ENCODE results near the gene AOAH. TPM values are rescaled to one million over a fixed set of nuclear protein-coding genes. Genes with fewer than 3 reads are reported as not detected.

The AOAH gene
- total and polyA plus RNA-seq, 2 donors (not counting 3 experiments of a cell fraction or from before 2014, with no cell fraction given): not detected

DNA sequence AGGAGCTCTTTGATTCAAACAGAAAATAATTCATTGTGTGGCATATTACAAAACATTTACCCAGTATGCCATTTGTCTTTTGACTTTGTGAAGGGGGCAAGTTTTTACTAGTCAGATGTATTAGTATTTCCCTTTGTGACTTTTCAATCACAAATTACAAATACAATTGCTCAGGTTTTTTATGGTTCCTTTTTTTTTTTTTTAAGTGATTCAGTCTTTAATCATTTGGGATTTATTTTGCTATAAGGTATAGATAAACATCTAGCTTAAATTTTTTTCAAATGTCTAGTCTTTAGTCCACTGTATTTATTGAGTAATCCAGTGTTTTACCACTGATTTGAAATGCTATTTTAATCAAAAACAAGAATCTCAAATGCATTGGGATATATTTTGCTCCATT lies 75.9 kb downstream of the AOAH start:
- no peaks in the 10 kb centered on the region for H3K9me1 ChIP-seq (replicated peaks; ENCODE audit: control insufficient read depth, extremely low read depth, insufficient read depth, low read length)
- H3K4me3 ChIP-seq (replicated peaks in 1 of 3; ENCODE audit: insufficient read depth in 1 of 3, low read depth in 1 of 3, low read length in 3 of 3): no peak overlapping the region
- ChIA-PET CTCF (interaction anchor here (1.4 to 1.9 kb wide), 2 partner anchors 22 to 161 kb away, joined by 5 to 8 read pairs; no protein-coding TSS in a partner anchor), POLR2A (no interaction called here)
- H3K4me2 ChIP-seq (ENCODE audit: insufficient read depth, low read length): no peak overlapping the region
- no peaks in the 10 kb centered on the region for H3K36me3 ChIP-seq (ENCODE audit: control insufficient read depth in 2 of 2, extremely low read depth in 1 of 2, insufficient read depth in 2 of 2, low read length in 2 of 2)
- H3K9ac ChIP-seq (replicated peaks; ENCODE audit: extremely low read depth, insufficient read depth, low read length): no peak overlapping the region
- FAIRE-seq: no peak
- no peaks in the 10 kb centered on the region for H3K79me2 ChIP-seq (ENCODE audit: control insufficient read depth, insufficient read depth, low read length)
- H2AFZ ChIP-seq (ENCODE audit: low read depth, low read length): no peak overlapping the region
- peaks cover 0 to 2% of the 10 kb centered on the region in 2 experiments for H3K27me3 ChIP-seq (ENCODE audit: control insufficient read depth in 2 of 2, insufficient read depth in 2 of 2, low read length in 2 of 2)
- H3K9me3 ChIP-seq (replicated peaks; ENCODE audit: control insufficient read depth, insufficient read depth, low read length): no peaks in the 10 kb centered on the region
- no peaks in the 10 kb centered on the region for H4K20me1 ChIP-seq (replicated peaks; ENCODE audit: control insufficient read depth, extremely low read depth, insufficient read depth, low read length)
- intact Hi-C loops (cut with micrococcal nuclease): no loop called here
- TF ChIP-seq MAX (IDR thresholded peaks at IDR 0.05; ENCODE audit: insufficient read depth, insufficient read length): no peak
- TF ChIP-seq CTCF (IDR thresholded peaks at IDR 0.05; ENCODE audit: extremely low read depth in 1 of 2, insufficient read depth in 1 of 2, low read depth in 1 of 2, low read length in 2 of 2): no peak
- TF ChIP-seq GATA2 (IDR thresholded peaks at IDR 0.05; ENCODE audit: insufficient read depth, insufficient read length, low read depth, low read length): no peak
- no peak for TF ChIP-seq EZH2 (IDR thresholded peaks at IDR 0.05; ENCODE audit: borderline replicate concordance, low read depth, low read length, severe bottlenecking)
- TF ChIP-seq MYC (IDR thresholded peaks at IDR 0.05; ENCODE audit: low read depth, low read length): no peak
- no peak for TF ChIP-seq POLR2A (IDR thresholded peaks at IDR 0.05; ENCODE audit: low read depth, low read length)
- TF ChIP-seq FOS (IDR thresholded peaks at IDR 0.05; ENCODE audit: borderline replicate concordance, insufficient read depth, low read length): no peak
- TF ChIP-seq JUN (IDR thresholded peaks at IDR 0.05; ENCODE audit: borderline replicate concordance, insufficient read depth, insufficient read length, low read depth): no peak
- dilution Hi-C loops (cut with MboI; ENCODE audit: extremely low pct_ligation_motif_present, low sequenced_read_pairs): no loop called here
- DNase-seq (ENCODE audit: low read depth, low spot score): no peak
- no TSS peak for BruUV-seq (replicated peaks)
- no peaks in the 10 kb centered on the region for H3K4me1 ChIP-seq (ENCODE audit: control insufficient read depth, extremely low read depth, insufficient read depth, low read length)
- no peak overlapping the region for H3K27ac ChIP-seq (ENCODE audit: insufficient read depth, low read depth, low read length)

All from endothelial cell of umbilical vein (primary cell).